Smooth muscle cell of the coronary artery (primary cell): ENCODE measurements around the gene MDFIC2. TPM values are rescaled to one million over a fixed set of nuclear protein-coding genes. Genes with fewer than 3 reads are reported as not detected.

Source experiments
- total RNA-seq: library from RNA; depleted of rRNA; stranded (reverse); fragments of >200 nt; gene quantifications from 2 replicates; pipeline ENCODE4 v1.2.3, GENCODE V29; 2014; ENCODE audit warnings: low replicate concordance

The MDFIC2 gene
- not detected in 2 replicates for total RNA-seq

GRCh38 chr3:70312336-70312735 lies at the start of gene MDFIC2:
Gene MDFIC2, minus strand, starts transcription at chr3:70312638. Its CDS starts 665 bp downstream, at chr3:70311973.

